ENCODE results near the gene PPP1R1C.
"Not testable (repeated sequence)": the region's sequence is repeated elsewhere in the genome, so short reads cannot be mapped to it uniquely, and the experiment has no call there.

PPP1R1C gene, protein sequence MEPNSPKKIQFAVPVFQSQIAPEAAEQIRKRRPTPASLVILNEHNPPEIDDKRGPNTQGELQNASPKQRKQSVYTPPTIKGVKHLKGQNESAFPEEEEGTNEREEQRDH

DNA sequence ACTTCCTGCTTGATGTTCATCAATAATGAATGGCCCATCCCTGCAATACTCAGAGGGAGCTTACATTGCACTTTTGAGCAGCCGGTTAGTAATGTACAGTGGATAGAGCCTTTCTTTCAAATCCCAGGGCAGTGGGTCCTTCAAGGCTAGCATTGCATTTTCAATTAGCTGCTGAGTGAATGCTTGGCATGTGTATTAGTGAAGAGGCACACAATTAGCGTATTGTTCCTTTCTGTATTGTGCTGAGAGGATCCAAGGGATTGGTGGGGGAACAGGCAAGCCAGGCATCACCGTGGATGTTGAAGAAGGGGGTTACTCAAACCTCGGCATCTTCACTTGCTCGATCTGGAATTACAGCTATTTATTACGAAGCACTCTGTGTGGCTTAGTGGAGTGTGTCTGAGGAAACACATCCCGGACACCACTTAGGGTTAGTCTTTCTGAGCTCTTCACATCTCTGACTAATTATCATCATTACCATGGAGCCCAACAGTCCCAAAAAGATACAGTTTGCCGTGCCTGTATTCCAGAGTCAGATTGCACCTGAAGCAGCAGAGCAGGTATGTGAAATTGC, at the start of gene PPP1R1C:
TSS of gene PPP1R1C (plus strand) at position 222 of the 574 bp plus-strand sequence. CDS start at position 480, 258 bp downstream.
- DNase-seq, result no peak

DNA sequence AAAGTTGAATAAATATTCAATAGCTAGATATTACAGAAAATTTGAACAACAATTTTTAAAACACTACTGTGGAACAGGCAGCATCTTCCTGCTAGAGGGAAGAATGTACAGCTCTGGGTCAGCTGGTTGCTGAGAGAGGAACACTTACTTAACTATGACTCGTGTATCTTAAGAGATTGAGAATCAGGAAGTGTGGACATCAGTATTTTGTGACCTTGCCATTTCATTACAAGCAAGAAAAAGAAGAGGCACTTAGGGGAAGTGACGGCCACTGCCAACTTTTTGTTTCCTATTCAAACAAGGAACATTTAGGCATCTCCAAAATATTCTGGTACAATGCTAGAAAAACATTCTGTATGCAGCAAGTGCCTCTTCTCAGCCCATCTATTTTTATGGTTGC, 48.2 kb upstream of the PPP1R1C start:
- DNase-seq, result no peak

GRCh38 chr2:181943411-181944124, 42.1 kb upstream of the PPP1R1C start:
- no peak for DNase-seq

GRCh38 chr2:181944164-181944913, 41.3 kb upstream of the PPP1R1C start:
- DNase-seq, result no peak

GRCh38 chr2:181944914-181945291, 40.8 kb upstream of the PPP1R1C start:
- DNase-seq, result no peak

GRCh38 chr2:181946444-181947127, 39.1 kb upstream of the PPP1R1C start:
- no peak for DNase-seq

DNA sequence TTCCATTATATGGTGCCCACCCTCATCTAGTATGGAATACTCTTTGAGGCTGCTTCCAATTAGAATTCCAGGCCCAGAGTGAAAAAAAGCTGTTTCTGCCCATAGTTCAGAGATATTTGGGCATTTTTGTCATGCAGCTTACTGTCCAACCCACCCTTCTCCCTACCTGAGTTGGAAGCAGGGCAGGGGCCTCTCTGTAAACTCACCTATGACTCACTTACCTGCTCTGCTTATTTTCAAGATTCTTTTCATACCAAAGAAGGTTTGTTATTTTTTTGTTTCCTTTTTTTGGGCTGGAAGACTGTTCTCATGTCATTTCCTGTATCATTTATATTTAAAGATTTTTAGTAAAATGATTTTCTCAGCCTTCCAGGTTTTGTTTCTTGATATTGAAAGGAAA, 38.4 kb upstream of the PPP1R1C start:
- no peak for DNase-seq

- no peak for DNase-seq
Measured at GRCh38 chr2:181948227-181948626, 37.4 kb upstream of the PPP1R1C start.

DNA sequence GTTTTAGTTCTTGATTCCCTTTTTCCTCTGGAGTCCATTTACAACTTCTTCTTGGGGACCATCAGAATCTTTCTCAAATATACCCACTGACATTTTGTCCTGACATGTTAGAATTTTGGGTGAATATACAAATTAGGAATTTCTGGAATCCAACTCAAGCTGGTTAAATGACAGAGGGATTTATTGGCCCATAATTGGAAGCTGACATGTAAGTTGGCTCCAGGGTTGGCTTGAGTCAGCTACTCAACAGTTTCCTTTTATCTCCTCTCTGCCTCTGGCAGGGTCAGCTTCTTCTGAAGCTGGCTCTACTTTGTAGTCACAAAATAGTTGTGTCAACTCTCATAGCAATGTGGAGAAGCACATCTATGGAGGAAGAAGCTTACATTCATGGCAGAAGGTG, 36.6 kb upstream of the PPP1R1C start:
- DNase-seq, result no peak

DNA sequence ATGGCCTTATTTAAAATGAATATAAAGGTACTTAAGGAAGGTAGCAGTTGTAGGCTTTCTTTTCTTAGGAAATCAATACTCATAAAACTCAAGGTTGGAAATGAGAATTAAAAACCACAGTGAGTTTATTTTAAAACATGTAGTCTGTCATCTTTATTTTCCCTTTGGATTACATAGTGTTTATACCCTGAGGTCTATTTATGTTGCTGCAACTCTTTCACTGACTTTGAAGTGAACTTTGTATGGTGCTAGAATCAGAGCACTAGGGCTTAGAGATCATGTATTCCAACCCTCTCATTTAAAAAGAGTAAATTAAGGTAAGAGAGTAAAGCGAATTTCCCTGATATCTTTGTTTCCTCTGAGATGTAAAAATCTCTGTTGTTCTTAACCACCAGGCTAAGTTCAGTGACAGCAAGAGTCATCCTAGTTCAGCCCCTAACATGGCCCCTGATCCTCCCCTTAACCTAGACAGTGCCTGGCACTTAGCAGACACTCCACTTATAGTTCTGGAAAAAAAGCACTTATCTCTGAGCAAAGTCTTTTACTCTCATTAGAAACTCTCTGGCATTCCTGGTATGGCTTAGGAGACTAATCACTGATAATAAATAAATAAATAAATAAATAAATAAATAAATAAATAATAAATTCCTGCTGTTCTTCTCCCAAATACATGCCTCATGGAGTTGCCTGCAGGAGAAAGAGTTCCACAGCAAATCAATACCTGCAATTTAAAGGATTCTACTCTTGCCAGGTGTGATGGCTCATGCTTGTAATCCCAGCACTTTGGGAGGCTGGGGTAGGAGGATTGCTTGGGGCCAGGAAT, 33.0 kb upstream of the PPP1R1C start:
- DNase-seq, result no peak

DNA sequence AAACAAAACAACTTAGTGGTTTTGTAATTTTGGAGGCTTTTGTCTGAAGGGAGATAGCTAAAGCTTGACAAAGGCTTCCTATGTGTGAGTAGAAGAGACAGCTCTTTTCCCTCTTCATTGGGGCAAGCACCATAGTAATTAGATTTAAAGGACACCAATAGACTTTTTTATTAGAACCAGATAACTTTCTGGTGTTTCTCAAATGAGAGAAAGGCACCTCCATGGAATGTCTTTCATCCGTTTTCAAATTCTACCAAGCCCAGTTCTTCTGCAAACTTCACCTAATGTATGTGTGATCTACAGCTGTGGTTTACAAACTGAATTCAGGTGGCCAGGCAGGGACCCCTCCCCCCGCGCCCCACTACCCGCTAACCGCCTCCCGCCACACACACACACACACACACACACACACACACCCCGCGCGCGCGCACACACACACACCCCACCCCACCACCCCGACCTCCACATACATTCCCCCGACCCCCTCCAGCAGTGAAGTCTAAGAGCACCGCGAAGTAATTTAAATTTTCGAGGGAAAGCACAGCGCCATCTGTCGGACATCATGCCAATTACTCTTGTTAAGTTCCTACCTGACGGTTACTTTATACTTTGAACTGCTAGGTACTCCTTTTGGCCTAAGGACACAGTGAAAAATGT, 31.6 kb upstream of the PPP1R1C start:
- no peak for DNase-seq

- DNase-seq, result no peak
Measured at GRCh38 chr2:181954538-181954883, 31.1 kb upstream of the PPP1R1C start.

DNA sequence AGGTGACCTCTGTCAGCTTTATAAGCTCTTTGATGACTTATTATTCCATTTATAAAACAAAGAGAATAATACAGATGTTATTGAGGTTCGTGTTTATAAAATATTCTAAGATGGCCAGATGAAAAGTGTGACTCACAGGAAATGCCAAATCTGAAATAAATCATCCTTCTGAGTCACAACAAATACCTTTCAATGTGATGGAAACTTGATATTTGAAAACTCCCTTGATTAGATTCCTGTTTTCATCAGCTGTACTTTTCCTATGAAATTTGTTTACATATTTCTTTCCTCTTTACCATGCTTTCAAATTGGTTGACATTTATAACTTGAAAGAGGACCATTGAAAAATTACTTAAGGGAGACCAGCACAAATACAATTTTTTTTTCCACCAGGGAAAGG, 30.6 kb upstream of the PPP1R1C start:
- DNase-seq, result no peak

- not testable (repeated sequence) for DNase-seq
Measured at GRCh38 chr2:181955866-181956265, 29.8 kb upstream of the PPP1R1C start.

DNA sequence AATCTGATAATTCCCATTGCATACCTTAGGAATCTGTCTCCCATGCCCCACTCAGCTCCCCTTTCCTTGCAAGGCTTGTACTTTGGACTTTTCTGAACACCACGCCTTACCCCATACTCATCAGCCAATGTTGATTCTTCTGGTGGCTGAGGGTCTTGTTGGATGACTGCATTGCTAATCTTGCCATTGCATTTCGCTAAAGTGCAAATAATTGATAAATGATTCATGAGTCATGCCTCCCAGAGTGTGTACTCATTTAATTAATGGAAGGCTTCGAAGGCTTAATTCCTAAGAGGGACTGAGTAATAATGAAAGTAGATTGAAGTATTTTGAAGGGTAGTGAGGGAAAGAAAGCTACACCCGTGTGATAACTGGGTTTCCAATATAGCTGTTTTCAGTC, 28.0 kb upstream of the PPP1R1C start:
- no peak for DNase-seq

GRCh38 chr2:181958726-181959125, 26.9 kb upstream of the PPP1R1C start:
- no peak for DNase-seq

GRCh38 chr2:181959508-181959907, 26.1 kb upstream of the PPP1R1C start:
- no peak for DNase-seq

DNA sequence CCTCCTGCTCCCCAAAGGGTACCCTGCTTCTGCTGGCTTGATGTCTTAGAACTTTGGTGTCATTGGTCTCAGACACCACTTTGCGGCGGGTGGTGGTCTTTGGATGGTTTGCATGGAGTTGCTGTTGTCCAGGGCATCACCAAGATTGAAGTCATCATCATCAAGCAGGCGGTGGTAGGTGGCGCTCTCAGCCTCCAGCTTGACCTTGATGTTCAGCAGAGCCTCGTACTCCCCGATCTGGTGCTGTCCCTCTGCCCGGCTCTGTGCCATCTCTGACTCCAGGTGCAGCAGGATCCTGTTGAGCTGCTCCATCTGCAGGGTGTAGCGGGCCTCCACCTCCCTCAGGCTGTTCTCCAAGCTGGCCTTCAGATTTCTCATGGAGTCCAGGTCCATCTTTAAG, 24.5 kb upstream of the PPP1R1C start:
- DNase-seq, result not testable (repeated sequence)

- no peak for DNase-seq
Measured at GRCh38 chr2:181962142-181962541, 23.5 kb upstream of the PPP1R1C start.

DNA sequence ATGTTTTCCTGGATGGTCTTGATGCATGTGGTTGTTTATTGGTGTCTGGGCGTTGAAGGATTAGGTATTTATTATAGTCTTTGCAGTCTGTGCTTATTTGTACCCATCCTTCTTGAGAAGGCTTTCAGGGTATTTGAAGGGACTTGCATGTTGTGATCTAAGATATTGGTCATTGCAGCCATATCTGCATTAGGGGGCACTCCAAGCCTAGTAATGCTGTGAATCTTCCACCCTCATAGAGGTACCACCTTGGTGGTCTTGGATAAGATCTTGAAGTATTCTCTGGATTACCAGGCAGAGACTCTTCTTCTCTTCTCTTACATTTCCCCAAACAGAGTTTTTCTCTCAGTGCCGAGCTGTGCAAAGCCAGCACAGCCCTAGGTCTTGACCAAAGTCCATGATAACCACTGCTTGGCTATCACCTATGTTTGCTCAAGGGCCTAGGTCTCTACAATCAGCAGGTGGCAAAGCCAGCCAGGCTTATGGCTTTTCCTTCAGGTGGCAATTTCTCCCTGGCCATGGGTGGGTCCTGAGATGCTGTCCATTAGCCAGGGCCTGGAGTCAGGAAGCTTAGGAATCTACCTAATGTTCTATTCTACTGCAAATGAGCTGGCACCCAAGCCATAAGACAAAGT, 15.4 kb upstream of the PPP1R1C start:
- DNase-seq, result no peak

DNA sequence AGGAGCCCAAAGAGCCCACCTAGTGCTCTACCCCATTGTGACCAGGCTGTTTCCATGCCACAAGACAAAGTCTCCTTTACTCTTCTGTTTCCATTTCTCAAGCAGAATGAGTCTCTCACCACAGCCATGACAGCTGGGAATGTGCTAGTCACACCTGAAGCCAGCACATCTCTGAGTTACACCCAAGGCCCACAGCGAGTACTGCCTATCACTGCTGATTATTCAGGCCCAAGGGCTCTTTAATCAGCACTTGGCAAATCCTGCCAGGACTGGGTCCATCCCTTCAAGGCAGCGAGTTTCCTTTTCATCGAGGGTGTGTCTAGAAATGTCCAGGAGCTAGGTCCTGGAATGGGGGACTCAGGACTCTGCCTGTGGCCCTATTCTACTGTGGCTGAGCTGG, 14.6 kb upstream of the PPP1R1C start:
- no peak for DNase-seq

All from NCI-H1694 (cell line).